DMS79 treated with DMSO at 0.1 percent for 48 hours (cell line): ENCODE data around the gene STS.

Experiments used
- DNase-seq: peaks from one replicate; lab custom pipeline; 2025; lab: John Stamatoyannopoulos, UW

Gene STS, protein sequence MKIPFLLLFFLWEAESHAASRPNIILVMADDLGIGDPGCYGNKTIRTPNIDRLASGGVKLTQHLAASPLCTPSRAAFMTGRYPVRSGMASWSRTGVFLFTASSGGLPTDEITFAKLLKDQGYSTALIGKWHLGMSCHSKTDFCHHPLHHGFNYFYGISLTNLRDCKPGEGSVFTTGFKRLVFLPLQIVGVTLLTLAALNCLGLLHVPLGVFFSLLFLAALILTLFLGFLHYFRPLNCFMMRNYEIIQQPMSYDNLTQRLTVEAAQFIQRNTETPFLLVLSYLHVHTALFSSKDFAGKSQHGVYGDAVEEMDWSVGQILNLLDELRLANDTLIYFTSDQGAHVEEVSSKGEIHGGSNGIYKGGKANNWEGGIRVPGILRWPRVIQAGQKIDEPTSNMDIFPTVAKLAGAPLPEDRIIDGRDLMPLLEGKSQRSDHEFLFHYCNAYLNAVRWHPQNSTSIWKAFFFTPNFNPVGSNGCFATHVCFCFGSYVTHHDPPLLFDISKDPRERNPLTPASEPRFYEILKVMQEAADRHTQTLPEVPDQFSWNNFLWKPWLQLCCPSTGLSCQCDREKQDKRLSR

DNA sequence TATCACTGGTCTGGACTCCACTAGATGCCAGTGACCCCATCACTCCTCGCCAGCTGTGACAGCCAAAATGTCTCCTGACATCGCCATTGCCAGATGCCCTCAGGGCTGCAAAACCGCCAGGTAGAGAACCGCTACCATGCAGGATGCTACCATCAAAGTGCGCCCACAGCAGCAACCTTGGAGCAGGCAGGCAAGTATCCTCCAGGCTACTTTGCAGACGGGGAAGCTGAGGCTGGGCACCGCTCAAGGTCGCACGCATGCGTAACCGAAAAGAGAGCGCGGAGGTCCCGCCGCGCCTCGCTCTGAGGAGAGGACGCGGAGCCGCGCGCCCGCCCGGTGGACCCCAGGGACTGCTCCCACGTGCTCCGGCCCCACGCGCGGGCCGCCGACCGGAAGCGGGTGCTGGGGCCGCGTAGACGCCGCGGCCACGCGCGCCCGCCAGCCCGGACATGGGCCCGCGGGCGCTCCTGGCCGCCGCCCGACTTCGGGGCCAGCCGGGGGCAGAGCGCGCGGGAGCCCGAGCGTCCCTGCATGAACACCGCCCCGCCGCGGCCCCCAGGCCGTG lies at the start of gene STS:
STS (plus strand) TSS at position 300 of the 565 bp plus-strand sequence. CDS start 105,488 bp downstream, outside the sequence.
- DNase-seq = no peak

GRCh38 chrX:7100022-7100421 lies 47.5 kb upstream of the STS start:
- DNase-seq = no peak

DNA sequence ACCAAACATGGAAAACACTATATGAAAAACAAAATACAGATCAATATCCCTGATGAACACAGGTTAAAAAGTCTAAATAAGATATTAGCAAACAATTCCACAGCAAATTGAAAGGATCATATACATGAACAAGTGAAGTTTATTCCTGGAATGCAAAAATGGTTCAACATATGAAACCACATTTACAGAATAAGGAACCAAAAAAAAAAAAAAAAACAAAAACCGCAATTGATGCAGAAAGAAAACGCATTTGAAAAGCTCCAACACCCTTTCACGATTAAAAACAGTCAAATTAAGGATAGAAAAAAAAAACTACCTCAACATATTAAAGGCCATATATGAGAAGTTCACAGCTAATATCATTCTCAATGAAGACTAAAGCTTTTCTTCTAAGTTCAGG lies 45.4 kb upstream of the STS start:
- DNase-seq = no peak

- DNase-seq = no peak
Measured at GRCh38 chrX:7106649-7107048, 40.9 kb upstream of the STS start.

- no peak for DNase-seq
Measured at GRCh38 chrX:7108030-7108429, 39.5 kb upstream of the STS start.

- DNase-seq = peak; percentile 52
Measured at GRCh38 chrX:7109049-7109531, 38.4 kb upstream of the STS start.

DNA sequence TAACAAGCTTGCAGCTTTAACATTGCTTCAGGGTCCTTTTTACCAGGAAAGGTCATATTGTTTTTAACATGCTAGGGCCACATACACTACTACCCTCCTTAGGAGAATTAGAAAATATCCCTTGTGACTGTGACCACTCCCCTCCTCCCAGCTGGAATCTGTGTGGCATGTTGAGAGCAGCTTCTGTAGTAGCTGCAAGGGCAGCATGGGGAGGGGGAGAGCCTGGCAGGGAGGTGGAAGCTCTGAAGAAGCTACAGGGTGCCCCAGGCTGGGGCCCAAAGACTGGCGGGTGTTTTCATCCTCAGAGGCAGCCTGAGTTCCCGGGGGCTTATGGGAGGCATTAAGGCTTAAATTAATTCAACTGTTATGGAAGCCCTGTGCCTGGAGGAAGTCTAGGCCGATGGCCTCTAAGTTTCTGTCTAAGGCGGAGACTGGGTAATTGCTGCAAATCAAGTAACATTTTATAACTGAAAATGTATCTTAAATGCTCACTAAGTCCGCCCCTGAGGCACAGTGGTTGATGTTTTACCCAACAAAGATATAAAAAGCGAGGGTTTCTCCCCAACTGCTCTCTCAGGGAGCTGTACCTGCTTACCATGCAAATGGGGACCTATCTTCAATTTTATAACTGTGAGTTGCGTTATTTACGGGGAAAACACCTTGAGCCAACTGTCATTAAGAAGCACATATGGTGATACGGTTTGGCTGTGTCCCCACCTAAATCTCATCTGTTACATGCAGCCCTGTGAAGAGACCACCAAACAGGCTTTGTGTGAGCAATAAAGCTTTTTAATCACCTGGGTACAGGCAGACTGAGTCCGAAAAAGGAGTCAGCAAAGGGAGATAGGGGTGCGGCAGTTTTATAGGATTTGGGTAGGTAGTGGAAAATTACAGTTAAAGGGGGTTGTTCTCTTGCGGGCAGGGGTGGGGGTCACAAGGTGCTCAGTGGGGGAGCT lies 37.4 kb upstream of the STS start:
- DNase-seq = no peak

DNA sequence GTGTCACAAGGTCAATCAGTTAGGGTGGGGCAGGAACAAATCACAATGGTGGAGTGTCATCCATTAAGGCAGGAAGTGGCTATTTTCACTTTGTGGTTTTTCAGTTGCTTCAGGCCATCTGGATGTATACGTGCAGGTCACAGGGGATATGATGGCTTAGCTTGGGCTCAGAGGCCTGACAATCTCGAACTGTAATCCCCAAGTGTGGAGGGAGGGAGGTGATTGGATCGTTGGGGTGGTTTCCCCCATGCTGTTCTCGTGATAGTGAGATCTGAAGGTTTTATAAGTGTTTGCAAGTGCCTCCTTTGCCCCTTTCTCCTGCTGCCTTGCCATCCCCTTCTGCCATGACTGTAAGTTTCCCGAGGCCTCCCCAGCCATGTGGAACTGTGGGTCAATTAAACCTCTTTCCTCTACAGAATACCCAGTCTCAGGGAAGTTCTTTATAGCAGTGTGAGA lies 36.7 kb upstream of the STS start:
- DNase-seq = no peak

DNA sequence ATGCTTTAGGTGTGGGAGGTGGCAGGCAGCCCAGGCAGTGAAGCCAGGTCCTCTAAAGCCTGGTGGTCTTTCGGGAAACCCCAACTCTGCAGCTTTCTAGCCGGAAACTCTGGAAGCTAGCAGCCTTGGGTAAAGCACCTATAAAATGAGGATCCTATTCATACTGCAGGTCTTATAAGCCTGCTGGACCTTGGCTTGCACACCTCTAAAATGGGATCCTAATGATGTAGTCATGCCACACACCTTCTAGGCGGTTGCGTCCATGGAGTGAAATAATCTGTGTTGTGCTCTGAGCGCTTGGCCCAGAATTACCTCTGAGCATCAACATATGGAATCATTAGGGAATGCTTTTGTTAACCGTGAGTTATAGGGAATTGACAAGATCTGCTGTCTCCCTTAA lies 36.0 kb upstream of the STS start:
- no peak for DNase-seq

- DNase-seq = no peak
Measured at GRCh38 chrX:7112071-7112470, 35.4 kb upstream of the STS start.

GRCh38 chrX:7115557-7115956 lies 32.0 kb upstream of the STS start:
- no peak for DNase-seq

DNA sequence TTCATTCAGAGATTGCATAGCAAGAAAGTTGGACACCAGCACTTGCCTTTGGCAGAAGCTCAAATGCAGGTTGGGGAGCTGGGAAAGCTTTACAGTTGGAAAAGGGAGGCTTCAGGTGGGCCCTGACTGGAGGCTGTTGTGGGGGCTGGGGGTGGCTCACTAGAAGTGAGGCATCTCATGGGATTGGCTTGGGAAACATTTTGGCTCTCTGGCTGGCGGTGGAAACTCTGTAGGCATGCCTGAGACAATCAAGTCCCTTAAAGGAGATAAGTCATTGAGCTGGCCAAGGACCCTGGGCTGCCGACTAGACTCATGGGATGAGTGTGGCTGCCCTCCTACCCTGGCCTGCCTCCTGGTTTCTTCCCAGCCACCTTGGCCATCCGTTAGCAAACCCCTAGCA lies 31.4 kb upstream of the STS start:
- no peak for DNase-seq

DNA sequence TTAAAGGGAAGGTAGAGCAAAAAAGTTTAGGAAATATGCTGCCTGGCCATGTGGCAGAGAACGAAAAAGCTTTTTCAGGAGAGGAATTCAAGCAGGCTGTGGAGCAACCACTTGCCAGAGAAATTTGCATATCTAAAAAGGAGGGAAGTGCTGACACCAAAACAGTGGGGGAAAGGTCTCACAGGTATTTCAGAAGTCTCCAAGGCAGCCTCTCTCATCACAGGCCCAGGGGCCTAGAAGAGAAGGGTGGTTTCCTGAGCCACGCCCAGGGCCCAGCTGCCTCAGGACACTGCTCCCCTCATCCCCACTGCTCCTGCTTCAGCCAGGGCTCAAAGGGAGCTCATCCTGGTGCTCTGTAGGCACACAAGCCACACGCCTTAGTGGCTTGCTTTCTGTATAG lies 29.9 kb upstream of the STS start:
- no peak for DNase-seq

DNA sequence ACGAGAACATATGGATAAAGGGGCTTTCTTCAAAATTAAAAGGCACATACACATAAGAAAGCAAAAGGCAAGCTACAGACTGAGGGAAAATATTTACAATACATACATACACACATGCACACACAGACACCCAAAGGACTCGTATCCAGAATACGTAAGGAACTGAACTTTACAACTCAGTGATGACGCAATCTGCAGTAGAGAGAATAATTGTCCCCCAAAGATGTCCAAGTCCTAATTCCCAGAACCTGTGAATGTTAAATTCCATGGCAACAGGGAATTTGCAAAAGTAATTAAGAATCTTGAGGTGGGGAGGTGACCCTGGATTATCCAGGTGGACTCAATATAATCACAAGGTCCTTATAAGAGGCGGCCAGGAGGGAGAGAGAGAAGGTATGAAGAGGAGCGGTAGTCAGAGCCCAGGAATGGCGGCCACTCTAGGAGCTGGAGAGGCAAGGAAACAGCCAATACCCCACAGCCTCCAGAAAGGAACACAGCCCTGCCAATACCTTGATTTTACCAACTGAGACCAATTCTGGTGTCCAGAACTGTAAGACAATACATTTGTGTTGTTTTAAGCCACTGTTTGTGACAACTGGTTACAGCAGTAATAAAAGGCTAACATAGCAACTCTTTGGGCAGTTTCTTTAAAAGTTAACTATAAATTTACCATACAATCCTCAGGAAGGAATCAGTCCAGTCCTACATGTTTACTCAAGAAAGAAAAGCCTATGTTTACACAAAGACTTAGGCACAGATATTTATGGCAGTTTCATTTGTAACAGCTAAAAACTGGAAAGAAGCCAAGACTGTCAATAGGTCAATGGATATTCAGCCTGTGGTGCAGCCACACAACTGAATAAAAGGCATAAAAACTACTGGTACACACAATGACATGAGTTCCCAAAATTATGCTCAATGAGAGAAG lies 27.3 kb upstream of the STS start:
- DNase-seq = peak; percentile 35

GRCh38 chrX:7120878-7121219 lies 26.7 kb upstream of the STS start:
- DNase-seq = no peak

GRCh38 chrX:7127056-7127455 lies 20.5 kb upstream of the STS start:
- DNase-seq = no peak

DNA sequence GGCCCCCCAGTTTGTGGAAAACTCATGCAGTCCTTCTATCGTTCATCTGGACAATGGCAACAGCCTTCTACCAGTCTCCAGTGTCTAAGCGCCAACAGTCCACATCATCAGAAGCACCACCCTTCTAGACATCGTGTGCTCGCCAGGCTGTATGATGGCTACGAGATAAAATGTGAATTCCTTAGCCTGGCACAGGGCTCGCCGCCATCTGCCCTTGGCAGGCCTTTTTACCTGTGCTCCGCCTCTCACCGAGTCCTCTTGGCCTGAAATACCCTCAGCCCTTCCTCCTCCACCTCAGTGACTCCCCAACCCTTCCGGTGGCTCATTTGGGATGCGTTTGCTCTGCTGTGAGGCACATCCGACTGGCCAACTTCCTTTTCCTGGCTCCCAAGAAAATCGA lies 15.9 kb upstream of the STS start:
- no peak for DNase-seq

DNA sequence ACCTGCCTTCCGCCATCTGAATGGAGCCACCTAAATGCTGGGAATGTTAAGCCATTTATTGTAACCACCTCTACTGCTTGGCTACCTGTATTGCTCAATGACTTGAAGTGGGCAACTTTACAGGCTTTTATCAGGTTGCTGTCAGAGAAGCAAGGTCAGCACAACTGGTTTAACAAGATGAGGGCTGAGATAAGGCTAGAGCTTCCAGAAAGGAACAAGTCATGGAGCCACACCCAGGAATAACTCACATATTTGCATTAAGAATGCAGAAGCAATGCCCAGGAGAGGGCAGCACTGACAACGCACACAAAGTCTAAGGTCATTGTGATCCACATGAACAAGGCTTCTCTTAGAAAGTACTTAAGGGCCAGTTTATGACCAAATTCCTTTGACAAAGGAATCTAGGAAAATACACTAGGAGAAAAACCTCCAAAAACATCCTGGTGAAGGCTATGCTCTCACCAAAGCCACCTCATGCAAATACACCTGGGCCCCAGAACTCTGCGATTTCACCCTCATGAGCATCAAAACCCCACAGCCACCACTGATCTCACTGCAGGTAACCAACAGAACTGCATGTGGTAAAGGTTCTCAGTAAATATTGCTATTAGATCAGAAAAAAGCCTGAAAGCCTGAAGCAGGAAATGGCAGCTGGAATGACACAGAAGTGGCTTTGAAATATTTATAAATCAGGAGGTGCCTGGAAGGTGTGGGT lies 15.0 kb upstream of the STS start:
- peak; percentile 24 for DNase-seq

GRCh38 chrX:7133050-7133440 lies 14.5 kb upstream of the STS start:
- DNase-seq = no peak

DNA sequence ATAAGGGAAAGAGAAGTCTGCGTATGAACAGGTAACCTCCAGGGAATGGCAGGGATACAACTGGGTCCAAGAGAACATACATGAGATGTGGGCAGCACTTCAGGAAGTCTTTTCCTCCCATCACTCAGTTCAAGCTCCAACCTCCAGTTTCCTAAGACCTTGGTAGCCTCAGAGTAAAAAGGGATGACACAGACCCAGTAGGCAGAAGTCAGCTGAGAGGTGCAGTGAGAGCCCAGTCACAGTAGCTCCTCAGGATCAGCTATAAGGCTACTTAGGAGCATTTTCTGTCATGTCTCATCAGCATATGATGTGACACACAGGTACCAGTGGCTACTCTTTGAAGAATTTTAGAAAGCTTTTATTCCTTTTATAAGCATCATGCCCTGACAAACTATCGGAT lies 12.5 kb upstream of the STS start:
- DNase-seq = no peak
